Hypothalamus (tissue), 51 donors: ENCODE results near the gene PNLIP.

Source experiments
- DNase-seq, 51 donors: peaks; one replicate each; lab custom pipeline; 2025; lab: John Stamatoyannopoulos, UW

PNLIP gene

GRCh38 chr10:116567335-116567734 is 21.6 kb downstream of the PNLIP start:
- DNase-seq: no peak

DNA sequence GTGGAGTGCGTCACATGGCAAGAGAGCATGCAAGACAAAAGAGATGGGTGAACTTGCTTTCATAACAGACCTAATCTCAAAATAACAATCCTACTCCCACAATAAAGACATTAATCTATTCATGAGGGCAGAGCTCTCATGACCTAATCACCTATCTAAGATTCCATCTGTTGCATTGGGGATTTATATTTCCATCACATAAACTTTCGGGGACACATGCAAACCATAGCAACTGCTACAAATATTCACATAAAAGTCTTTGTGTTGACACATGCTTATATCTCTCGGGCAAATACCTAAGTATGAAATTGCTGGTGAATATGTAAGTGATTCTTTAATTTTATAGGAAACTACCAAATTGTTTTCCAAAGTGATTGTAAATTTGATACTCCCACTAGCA is 29.1 kb downstream of the PNLIP start:
- DNase-seq: no peak

- no peak for DNase-seq
These were observed 42.3 kb downstream of the PNLIP start for GRCh38 chr10:116587878-116588591.

DNA sequence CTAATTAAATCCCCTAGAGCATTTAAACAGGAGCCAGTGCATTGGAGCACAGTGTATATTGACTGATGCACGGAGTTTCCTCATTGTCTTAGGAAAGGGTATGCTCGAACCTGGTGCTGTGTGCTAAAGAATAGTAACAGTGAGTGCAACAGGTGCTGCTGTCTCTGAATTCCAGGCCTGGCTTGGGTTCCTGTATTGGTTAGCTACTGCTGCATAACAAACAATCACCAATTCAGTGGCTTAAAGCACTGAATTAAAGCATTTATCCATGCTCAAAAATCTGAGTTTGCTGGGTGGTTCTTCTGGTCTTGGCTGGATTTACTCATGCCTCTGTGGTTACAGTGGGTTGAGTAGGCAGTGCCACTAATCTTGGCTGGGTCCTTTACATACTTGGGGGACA is 43.3 kb downstream of the PNLIP start:
- DNase-seq: no peak

GRCh38 chr10:116589926-116590325 is 44.2 kb downstream of the PNLIP start:
- DNase-seq: no peak

DNA sequence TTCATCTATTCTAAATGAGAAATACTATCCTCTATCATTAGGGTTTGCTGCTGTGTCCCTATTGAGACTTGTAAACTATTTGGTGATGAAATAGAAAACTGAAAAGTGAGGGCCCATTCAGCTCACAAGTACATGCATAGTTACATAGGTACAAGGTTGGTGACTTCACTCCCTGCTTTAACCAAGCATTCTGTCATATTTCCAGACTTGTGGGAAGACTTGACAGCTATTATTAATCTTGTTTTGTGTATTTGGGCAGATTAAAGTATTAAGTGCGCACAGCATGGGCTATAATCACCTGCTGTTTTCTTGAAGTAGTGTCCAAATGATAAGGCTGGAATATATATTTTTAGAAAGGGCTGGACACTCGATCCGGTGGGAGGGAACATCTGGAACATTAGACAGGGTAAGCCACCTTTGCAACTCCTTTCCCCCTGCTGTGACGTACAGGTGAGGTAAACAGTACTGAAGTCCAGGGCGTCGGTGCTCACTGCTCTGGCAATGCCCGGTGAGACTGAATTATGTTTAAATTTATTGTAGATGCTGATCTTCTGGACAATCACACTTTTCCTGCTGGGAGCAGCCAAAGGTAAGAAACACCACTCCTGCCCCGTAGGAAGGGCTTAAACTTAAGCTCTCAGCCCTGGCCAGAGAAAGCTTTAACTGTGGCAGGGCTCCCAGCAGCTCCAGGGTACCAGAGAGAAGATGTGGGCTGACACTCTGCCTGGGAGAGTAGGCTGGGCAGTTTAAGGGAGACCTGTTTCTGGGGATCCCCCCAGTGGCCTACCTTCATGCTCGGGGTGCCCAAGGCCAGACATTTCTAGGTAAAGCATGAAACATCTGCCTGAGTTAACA is 45.1 kb downstream of the PNLIP start, which contains the start of gene PNLIPRP1:
Gene PNLIPRP1 (plus strand): TSS at position 370 of the 855 bp plus-strand sequence. CDS start 171 bp downstream, at position 541.
- DNase-seq: no peak

DNA sequence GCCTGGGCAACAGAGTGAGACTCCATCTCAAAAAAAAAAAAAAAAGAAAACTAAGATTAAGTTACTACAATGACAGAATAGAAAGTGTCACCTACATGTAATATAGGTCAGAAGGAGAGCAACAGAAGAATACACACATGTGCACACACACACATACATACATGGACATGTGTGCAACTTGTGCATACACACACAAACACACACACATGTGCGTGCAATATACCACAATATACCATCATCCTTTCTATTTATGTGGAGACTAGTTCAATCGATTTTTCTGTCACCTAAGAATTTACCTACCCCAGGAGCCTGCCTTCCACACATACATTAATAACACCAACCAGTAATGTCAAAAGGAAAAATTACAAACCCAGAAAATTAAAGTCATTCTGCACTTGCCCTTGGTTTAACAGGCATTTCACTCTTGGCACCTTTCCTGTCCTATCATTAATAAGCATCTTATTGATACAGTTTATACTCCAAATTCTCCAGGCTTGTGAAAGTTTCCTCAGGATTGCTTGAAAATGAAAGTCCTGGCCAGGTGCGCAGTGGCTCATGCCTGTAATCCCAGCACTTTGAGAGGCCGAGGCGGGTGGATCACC is 47.5 kb downstream of the PNLIP start:
- DNase-seq: no peak

- no peak for DNase-seq
These were observed 48.8 kb downstream of the PNLIP start for GRCh38 chr10:116594525-116595035.

DNA sequence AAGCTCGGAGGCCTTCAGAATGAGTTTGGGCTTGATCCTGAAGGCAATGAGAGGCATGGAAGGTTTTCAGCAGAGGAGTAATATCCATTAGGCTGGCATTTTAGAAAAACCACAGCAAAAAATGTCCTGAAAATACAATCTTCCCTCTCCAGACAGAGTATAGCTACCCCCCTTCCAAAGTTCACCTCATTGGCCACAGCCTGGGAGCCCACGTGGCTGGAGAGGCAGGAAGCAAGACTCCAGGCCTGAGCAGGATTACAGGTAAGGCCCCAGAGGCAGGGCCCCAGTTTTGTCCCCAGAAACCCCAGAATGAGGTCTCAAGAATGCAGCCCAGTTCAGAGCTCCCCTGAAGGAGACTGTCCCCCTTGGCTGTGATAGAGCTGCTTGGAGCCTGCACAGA is 50.3 kb downstream of the PNLIP start:
- DNase-seq: no peak

DNA sequence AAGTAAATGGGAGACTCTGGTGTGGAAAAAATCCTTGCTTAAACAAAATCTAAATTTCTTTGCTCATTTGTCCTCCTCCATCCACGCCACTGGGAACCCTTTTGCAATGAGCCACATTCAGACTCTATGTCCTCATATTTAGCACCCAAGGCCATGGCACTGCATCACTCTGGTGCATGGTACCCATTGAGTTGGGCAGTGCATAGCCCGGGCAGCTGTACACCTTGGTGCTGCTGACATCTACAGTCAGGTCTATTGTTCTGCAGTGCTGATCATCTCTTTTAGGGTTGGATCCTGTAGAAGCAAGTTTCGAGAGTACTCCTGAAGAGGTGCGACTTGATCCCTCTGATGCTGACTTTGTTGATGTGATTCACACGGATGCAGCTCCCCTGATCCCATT is 51.8 kb downstream of the PNLIP start:
- DNase-seq: no peak

GRCh38 chr10:116598329-116598728 is 52.6 kb downstream of the PNLIP start:
- DNase-seq: no peak

DNA sequence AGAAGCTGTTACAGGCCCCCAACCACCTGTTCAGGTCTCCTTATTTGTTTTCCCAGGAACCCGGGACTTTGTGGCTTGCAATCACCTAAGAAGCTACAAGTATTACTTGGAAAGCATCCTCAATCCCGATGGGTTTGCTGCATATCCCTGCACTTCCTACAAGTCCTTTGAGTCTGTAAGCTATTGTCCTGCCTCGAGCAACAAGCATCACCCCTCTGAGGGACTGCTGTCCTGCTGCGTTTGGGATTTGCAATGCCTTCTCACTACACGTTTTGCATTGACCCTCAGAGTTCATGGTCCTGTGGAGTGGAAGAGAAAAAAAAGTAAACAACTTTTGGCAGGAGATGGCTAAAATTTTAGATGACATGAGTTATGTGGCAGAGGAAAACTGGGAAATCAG is 54.3 kb downstream of the PNLIP start:
- no peak for DNase-seq

GRCh38 chr10:116602648-116603400 is 57.1 kb downstream of the PNLIP start:
- no peak for DNase-seq

DNA sequence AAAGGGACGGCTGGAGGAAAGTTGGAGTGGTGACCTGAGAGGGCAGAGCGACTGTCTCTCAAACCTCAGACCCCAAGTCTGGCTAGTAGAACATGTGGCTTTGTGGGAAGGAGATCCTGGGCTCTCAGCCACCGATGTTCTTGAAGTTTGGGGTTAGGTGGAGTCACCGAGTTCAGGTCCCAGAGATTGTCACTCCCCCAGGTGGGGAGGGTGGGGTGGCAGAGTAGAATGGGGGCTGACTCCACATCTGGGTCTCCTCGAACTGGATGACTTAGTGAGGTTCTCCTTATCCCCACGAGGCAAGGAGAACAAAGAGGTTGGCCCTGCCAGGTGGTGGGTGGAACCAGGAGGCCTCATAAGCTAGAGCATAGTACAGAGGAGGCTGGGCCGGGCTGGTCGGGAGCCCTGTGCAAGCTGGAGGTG is 60.3 kb downstream of the PNLIP start:
- DNase-seq: no peak

GRCh38 chr10:116607336-116607735 is 61.6 kb downstream of the PNLIP start:
- no peak for DNase-seq

- peak in 1 of 51 donors; percentile 27 for DNase-seq
These were observed 63.2 kb downstream of the PNLIP start for GRCh38 chr10:116608686-116609594.

GRCh38 chr10:116610443-116611152 is 64.9 kb downstream of the PNLIP start:
- no peak for DNase-seq

DNA sequence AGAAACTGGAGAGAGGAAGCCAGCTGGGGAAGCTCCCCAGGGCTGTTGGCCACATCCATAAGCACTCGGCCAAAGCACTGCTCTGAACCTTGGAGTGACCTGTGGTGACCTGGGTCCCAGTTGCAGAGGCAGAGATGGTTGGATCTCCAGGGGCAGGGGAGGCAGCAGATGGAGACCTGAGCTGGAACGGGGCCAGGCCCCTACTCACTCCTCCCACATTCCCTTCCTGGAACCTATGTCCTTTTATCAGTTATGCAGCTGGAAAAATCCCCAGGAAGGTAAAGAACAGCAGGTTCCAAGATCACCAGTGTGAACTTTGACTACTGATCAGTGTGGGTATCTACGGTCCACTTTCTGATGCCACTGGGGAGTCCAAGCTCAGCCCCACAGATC is 65.4 kb downstream of the PNLIP start:
- no peak for DNase-seq
